Endothelial cell of umbilical vein (primary cell): Measurements from ENCODE around the gene TAS2R1. TPM values are rescaled to one million over a fixed set of nuclear protein-coding genes. Genes with fewer than 3 reads are reported as not detected.

Experiments used
- BruUV-seq: library from RNA; stranded (reverse); fragments of 400-500 nt; replicated peaks from 2 replicates; lab custom pipeline; 2021; lab: Mats Ljungman, UMichigan
- CTCF ChIA-PET: fragments of 300-600, 350-600 bp; sonication (Branson Sonifier 250); formaldehyde crosslinking; loops from one replicate; lab custom pipeline; 2021; ENCODE audit warnings: antibody characterized with exemption, inconsistent platforms; lab: Charles Lee
- POLR2A ChIA-PET: fragments of 300-600, 350-600 bp; sonication (Branson Sonifier 250); formaldehyde crosslinking; loops from one replicate; lab custom pipeline; 2021; ENCODE audit warnings: antibody characterized with exemption, inconsistent platforms; lab: Charles Lee
- DNase-seq: peaks from one replicate; pipeline ENCODE4 v3.0.0-alpha.2; 2011; ENCODE audit warnings: low read depth, low spot score
- FAIRE-seq: peaks from 2 replicates; lab custom pipeline; 2011; peaks lifted over from hg19 to GRCh38; lab: Jason Lieb, UNC
- H2AFZ ChIP-seq: 2 replicates; pipeline ENCODE4 v1.6.0; 2012; ENCODE audit warnings: low read depth, low read length, control low read depth, inconsistent platforms
- H3K27ac ChIP-seq: 2 replicates; pipeline ENCODE4 v1.5.1; 2011; ENCODE audit warnings: low read depth, mild to moderate bottlenecking, control low read depth, low read length, moderate library complexity; ENCODE audit not compliant: insufficient read depth
- H3K27me3 ChIP-seq, 2 experiments: 2 replicates each; pipeline versions ENCODE4 v1.6.0 to v1.6.1; 2011; ENCODE audit warnings: low read length in 2 of 2, mixed read lengths in 1 of 2; ENCODE audit not compliant: control insufficient read depth in 2 of 2, insufficient read depth in 2 of 2
- H3K36me3 ChIP-seq, 2 experiments: 2 replicates in 1 of 2; 3 replicates in 1 of 2; pipeline ENCODE4 v1.5.1; 2011; ENCODE audit warnings: low read length in 2 of 2, mild to moderate bottlenecking in 1 of 2, moderate library complexity in 1 of 2; ENCODE audit not compliant: control insufficient read depth in 2 of 2, insufficient read depth in 2 of 2; ENCODE audit errors: extremely low read depth in 1 of 2
- H3K4me1 ChIP-seq: 3 replicates; pipeline ENCODE4 v1.5.1; 2011; ENCODE audit warnings: mild to moderate bottlenecking, low read length; ENCODE audit not compliant: control insufficient read depth, insufficient read depth; ENCODE audit errors: extremely low read depth
- H3K4me2 ChIP-seq: 2 replicates; pipeline ENCODE4 v1.6.1; 2011; ENCODE audit warnings: low read length, control low read depth, mixed read lengths; ENCODE audit not compliant: insufficient read depth
- H3K4me3 ChIP-seq, 3 experiments: fragments of 200-600 bp in 1 of 3; sonication (generic), shearing (Covaris generic) in 1 of 3; replicated peaks in 1 of 3; 2 replicates each; pipeline ENCODE4 v1.5.1; 2011 to 2016; ENCODE audit warnings: control low read depth in 3 of 3, low read length in 3 of 3, mild to moderate bottlenecking in 2 of 3, inconsistent platforms in 1 of 3, low read depth in 1 of 3, moderate library complexity in 1 of 3; ENCODE audit not compliant: insufficient read depth in 1 of 3
- H3K79me2 ChIP-seq: 2 replicates; pipeline ENCODE4 v1.6.0; 2012; ENCODE audit warnings: low read length, inconsistent platforms; ENCODE audit not compliant: control insufficient read depth, insufficient read depth
- H3K9ac ChIP-seq: replicated peaks from 2 replicates; pipeline ENCODE3; 2011; ENCODE audit warnings: low read length, control low read depth; ENCODE audit not compliant: insufficient read depth; ENCODE audit errors: extremely low read depth
- H3K9me1 ChIP-seq: replicated peaks from 3 replicates; pipeline ENCODE4 v1.6.0; 2011; ENCODE audit warnings: mild to moderate bottlenecking, low read length; ENCODE audit not compliant: control insufficient read depth, insufficient read depth; ENCODE audit errors: extremely low read depth
- H3K9me3 ChIP-seq: replicated peaks from 2 replicates; pipeline ENCODE4 v1.5.1; 2012; ENCODE audit warnings: low read length, inconsistent platforms; ENCODE audit not compliant: control insufficient read depth, insufficient read depth
- H4K20me1 ChIP-seq: replicated peaks from 2 replicates; pipeline ENCODE3; 2011; ENCODE audit warnings: mild to moderate bottlenecking, low read length; ENCODE audit not compliant: control insufficient read depth, insufficient read depth; ENCODE audit errors: extremely low read depth
- EZH2 ChIP-seq: IDR thresholded peaks from 2 replicates; pipeline ENCODE4 v1.6.1; 2012; ENCODE audit warnings: borderline replicate concordance, low read depth, mild to moderate bottlenecking, moderate library complexity, low read length, inconsistent platforms; ENCODE audit not compliant: severe bottlenecking
- FOS ChIP-seq: IDR thresholded peaks from 2 replicates; pipeline ENCODE4 v1.6.1; 2011; ENCODE audit warnings: mild to moderate bottlenecking, low read length, moderate library complexity, borderline replicate concordance; ENCODE audit not compliant: insufficient read depth
- GATA2 ChIP-seq: IDR thresholded peaks from 2 replicates; pipeline ENCODE4 v1.7.0; 2011; ENCODE audit warnings: low read depth, mild to moderate bottlenecking, moderate library complexity, mixed read lengths, low read length; ENCODE audit not compliant: insufficient read length, insufficient read depth
- JUN ChIP-seq: IDR thresholded peaks from 2 replicates; pipeline ENCODE4 v1.6.1; 2011; ENCODE audit warnings: borderline replicate concordance, low read depth; ENCODE audit not compliant: insufficient read length, insufficient read depth
- MYC ChIP-seq: IDR thresholded peaks from one replicate; pipeline ENCODE4 v1.6.1; 2011; ENCODE audit warnings: mild to moderate bottlenecking, low read depth, low read length
- POLR2A ChIP-seq: IDR thresholded peaks from 2 replicates; pipeline ENCODE4 v1.6.1; 2012; ENCODE audit warnings: low read depth, mild to moderate bottlenecking, control low read depth, low read length
- POLR2AphosphoS5 ChIP-seq: IDR thresholded peaks from 2 replicates; pipeline ENCODE4 v1.6.1; 2012; ENCODE audit warnings: low read depth, mild to moderate bottlenecking, control low read depth, low read length, moderate library complexity; ENCODE audit not compliant: insufficient read depth
- dilution Hi-C: fragments of 300-500 bp; cut with MboI; formaldehyde crosslinking; loops from one replicate; pipeline ENCODE4 v1.15.0; 2019; ENCODE audit warnings: low sequenced_read_pairs; ENCODE audit not compliant: extremely low pct_ligation_motif_present
- intact Hi-C: fragments of 100-400 bp; cut with micrococcal nuclease; formaldehyde crosslinking; loops from one replicate; pipeline ENCODE4 v1.10.0; 2022
- polyA plus RNA-seq, 4 experiments: library from polyadenylated mRNA; depleted of rRNA in 3 of 4; stranded (reverse) in 3 of 4; unstranded in 1 of 4; fragments of >200 nt; gene quantifications; 2 replicates each; pipeline versions ENCODE4 v1.2.1 to v1.2.3, GENCODE V29; 2011 to 2012; ENCODE audit warnings: missing spikeins in 1 of 4
- total RNA-seq: library from RNA; stranded (reverse); gene quantifications from 2 replicates; pipeline ENCODE4 v1.2.3, GENCODE V29; 2021
- TF ChIP-seq, protein P1 (sequence below): IDR thresholded peaks from 2 replicates; pipeline ENCODE4 v1.6.1; 2011; ENCODE audit not compliant: insufficient read depth, insufficient read length
- TF ChIP-seq, protein P2 (sequence below), 2 donors: IDR thresholded peaks; 1 replicate in 1 of 2; 2 replicates in 1 of 2; pipeline ENCODE4 v1.5.1; 2011; ENCODE audit warnings: low read length in 2 of 2, mild to moderate bottlenecking in 2 of 2, moderate library complexity in 2 of 2, control low read depth in 1 of 2, inconsistent platforms in 1 of 2, low read depth in 1 of 2; ENCODE audit not compliant: insufficient read depth in 1 of 2; ENCODE audit errors: extremely low read depth in 1 of 2

Gene TAS2R1
- total and polyA plus RNA-seq, 2 donors (not counting 3 experiments of a cell fraction or from before 2014, with no cell fraction given), result not detected

DNA sequence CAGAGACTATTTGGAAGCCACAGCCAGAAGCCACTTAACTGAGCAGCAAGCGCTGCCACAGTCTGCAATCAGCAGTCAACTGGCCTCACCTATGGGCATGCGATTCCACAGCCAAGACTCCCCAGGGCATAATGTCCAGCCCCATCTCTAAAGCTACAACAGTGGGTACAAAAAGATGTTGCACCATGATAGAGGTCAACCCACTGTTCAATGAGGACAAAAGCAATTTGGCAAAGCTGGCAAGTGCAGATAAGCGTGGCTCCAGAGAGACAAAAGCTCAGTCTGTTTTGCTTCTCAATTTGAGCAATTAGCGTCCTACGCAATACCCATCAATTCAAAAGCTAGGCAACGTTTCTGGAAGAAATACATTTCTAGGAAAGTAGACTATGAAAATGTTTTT, 3.2 kb downstream of the TAS2R1 start:
- CTCF ChIA-PET, result no interaction called here
- no peak for TF ChIP-seq JUN
- no peak for TF ChIP-seq EZH2
- no peak for TF ChIP-seq GATA2
- TF ChIP-seq, protein P1, sequence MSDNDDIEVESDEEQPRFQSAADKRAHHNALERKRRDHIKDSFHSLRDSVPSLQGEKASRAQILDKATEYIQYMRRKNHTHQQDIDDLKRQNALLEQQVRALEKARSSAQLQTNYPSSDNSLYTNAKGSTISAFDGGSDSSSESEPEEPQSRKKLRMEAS, result no peak
- TF ChIP-seq, protein P2, sequence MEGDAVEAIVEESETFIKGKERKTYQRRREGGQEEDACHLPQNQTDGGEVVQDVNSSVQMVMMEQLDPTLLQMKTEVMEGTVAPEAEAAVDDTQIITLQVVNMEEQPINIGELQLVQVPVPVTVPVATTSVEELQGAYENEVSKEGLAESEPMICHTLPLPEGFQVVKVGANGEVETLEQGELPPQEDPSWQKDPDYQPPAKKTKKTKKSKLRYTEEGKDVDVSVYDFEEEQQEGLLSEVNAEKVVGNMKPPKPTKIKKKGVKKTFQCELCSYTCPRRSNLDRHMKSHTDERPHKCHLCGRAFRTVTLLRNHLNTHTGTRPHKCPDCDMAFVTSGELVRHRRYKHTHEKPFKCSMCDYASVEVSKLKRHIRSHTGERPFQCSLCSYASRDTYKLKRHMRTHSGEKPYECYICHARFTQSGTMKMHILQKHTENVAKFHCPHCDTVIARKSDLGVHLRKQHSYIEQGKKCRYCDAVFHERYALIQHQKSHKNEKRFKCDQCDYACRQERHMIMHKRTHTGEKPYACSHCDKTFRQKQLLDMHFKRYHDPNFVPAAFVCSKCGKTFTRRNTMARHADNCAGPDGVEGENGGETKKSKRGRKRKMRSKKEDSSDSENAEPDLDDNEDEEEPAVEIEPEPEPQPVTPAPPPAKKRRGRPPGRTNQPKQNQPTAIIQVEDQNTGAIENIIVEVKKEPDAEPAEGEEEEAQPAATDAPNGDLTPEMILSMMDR (IDR thresholded peaks at IDR 0.05; ENCODE audit: extremely low read depth in 1 of 2, insufficient read depth in 1 of 2, low read depth in 1 of 2, low read length in 2 of 2), result no peak
- TF ChIP-seq POLR2AphosphoS5, result no peak
- no peak for TF ChIP-seq FOS
- no peak for TF ChIP-seq POLR2A
- no peak for TF ChIP-seq MYC
- DNase-seq (no peak), FAIRE-seq (no peak)
- Histone ChIP-seq H4K20me1 (no peaks in the 10 kb centered on the region), H3K9ac (no peak overlapping the region), H3K4me1 (no peaks in the 10 kb centered on the region), H3K79me2 (no peaks in the 10 kb centered on the region), H3K4me3 (no peak overlapping the region), H3K27me3 (no peaks in the 10 kb centered on the region), H3K9me3 (peaks cover 2% of the 10 kb centered on the region), H3K27ac (no peak overlapping the region), H3K9me1 (no peaks in the 10 kb centered on the region), H3K36me3 (no peaks in the 10 kb centered on the region), H3K4me2 (no peak overlapping the region), H2AFZ (no peak overlapping the region)
- BruUV-seq, result no TSS peak
- intact Hi-C loops, result no loop called here
- POLR2A ChIA-PET, result no interaction called here
- dilution Hi-C loops, result no loop called here
